Thoracic aorta (tissue), 2 donors: Measurements from ENCODE around the gene GON4L. TPM values are rescaled to one million over a fixed set of nuclear protein-coding genes. Genes with fewer than 3 reads are reported as not detected.
"Not testable (repeated sequence)": the region's sequence is repeated elsewhere in the genome, so short reads cannot be mapped to it uniquely, and the experiment has no call there.

Experiments
- ATAC-seq: fragments of 150-250 bp; one replicate; pipeline ENCODE4 v1.8.0; 2017; ENCODE audit warnings: low read depth; ENCODE audit not compliant: insufficient number of reproducible peaks, low FRiP score
- DNase-seq: peaks from one replicate; pipeline ENCODE4 v3.0.0-alpha.2; 2020; ENCODE audit warnings: low spot score
- H3K27ac ChIP-seq, 2 donors: fragments of 200-600 bp; sonication (generic); 1 replicate in 1 of 2; 2 replicates in 1 of 2; pipeline ENCODE4 v1.5.1; 2016; ENCODE audit warnings: mild to moderate bottlenecking in 2 of 2, moderate library complexity in 2 of 2
- H3K27me3 ChIP-seq: fragments of 200-600 bp; sonication (generic); replicated peaks from 2 replicates; pipeline ENCODE4 v1.6.0; 2016; ENCODE audit warnings: mild to moderate bottlenecking; ENCODE audit not compliant: insufficient read depth
- H3K36me3 ChIP-seq: fragments of 200-600 bp; sonication (generic); one replicate; pipeline ENCODE4 v1.5.1; 2016
- H3K4me1 ChIP-seq, 2 donors: fragments of 200-600 bp; sonication (generic); 1 replicate in 1 of 2; 2 replicates in 1 of 2; pipeline versions ENCODE4 v1.5.1 to v1.6.0; 2016; ENCODE audit warnings: low read depth in 2 of 2, mild to moderate bottlenecking in 1 of 2; ENCODE audit not compliant: control insufficient read depth in 1 of 2
- H3K4me3 ChIP-seq: fragments of 200-600 bp; sonication (generic); 2 replicates; pipeline ENCODE4 v1.5.1; 2016; ENCODE audit warnings: mild to moderate bottlenecking
- H3K9me3 ChIP-seq: fragments of 200-600 bp; sonication (generic); 2 replicates; pipeline ENCODE4 v1.5.1; 2016
- total RNA-seq, 2 donors: library from RNA; depleted of rRNA; stranded (reverse); fragments of >200 nt; gene quantifications; one replicate each; pipeline versions ENCODE4 v1.1.0 to v1.2.3, GENCODE V29; 2016
- TF ChIP-seq, protein P1 (sequence below): fragments of 200-600 bp; sonication (generic); IDR thresholded peaks from one replicate; pipeline ENCODE4 v1.5.1; 2019; ENCODE audit warnings: antibody characterized with exemption

Gene GON4L
- total RNA-seq, 2 donors from 2014 or later = 39.3 to 83.2 TPM

GRCh38 chr1:155709391-155709790, 147.6 kb downstream of the GON4L start:
- H3K4me3 ChIP-seq = no peak overlapping the region
- DNase-seq (no peak), ATAC-seq (no peak)
- H3K9me3 ChIP-seq = no peaks in the 10 kb centered on the region
- no peak overlapping the region for H3K27ac ChIP-seq
- TF ChIP-seq, protein P1, sequence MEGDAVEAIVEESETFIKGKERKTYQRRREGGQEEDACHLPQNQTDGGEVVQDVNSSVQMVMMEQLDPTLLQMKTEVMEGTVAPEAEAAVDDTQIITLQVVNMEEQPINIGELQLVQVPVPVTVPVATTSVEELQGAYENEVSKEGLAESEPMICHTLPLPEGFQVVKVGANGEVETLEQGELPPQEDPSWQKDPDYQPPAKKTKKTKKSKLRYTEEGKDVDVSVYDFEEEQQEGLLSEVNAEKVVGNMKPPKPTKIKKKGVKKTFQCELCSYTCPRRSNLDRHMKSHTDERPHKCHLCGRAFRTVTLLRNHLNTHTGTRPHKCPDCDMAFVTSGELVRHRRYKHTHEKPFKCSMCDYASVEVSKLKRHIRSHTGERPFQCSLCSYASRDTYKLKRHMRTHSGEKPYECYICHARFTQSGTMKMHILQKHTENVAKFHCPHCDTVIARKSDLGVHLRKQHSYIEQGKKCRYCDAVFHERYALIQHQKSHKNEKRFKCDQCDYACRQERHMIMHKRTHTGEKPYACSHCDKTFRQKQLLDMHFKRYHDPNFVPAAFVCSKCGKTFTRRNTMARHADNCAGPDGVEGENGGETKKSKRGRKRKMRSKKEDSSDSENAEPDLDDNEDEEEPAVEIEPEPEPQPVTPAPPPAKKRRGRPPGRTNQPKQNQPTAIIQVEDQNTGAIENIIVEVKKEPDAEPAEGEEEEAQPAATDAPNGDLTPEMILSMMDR = no peak
- no peaks in the 10 kb centered on the region for H3K4me1 ChIP-seq
- peaks cover 8% of the 10 kb centered on the region for H3K36me3 ChIP-seq
- no peaks in the 10 kb centered on the region for H3K27me3 ChIP-seq

- Histone ChIP-seq H3K9me3 (no peaks in the 10 kb centered on the region), H3K36me3 (no peaks in the 10 kb centered on the region), H3K27ac (no peak overlapping the region), H3K27me3 (no peaks in the 10 kb centered on the region), H3K4me1 (no peaks in the 10 kb centered on the region), H3K4me3 (no peak overlapping the region)
- TF ChIP-seq, protein P1 = no peak
- no peak for DNase-seq
- no peak for ATAC-seq
These were observed 150.9 kb downstream of the GON4L start for GRCh38 chr1:155706139-155706538.

DNA sequence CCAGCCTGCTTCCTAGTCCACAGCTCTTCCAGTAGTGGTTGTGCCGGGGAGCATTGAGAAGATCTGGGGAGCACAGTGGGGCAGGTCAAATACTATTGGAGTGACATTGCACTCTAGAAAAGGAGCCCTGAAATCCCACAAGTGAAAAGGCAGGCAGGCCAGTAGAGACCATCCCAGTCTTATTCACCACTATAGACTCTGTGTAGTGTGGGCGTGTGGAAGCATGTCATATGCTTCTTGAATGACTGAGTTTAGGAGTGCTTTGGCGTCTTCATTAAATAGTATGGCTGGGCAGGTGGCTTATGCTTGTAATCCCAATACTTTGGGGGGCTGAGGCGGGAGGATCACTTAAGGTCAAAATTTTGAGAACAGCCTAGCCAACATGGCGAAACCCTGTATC, 152.6 kb downstream of the GON4L start:
- not testable (repeated sequence) for H3K4me3 ChIP-seq, DNase-seq, H3K27me3 ChIP-seq, ATAC-seq, H3K4me1 ChIP-seq, H3K36me3 ChIP-seq, H3K9me3 ChIP-seq, H3K27ac ChIP-seq

DNA sequence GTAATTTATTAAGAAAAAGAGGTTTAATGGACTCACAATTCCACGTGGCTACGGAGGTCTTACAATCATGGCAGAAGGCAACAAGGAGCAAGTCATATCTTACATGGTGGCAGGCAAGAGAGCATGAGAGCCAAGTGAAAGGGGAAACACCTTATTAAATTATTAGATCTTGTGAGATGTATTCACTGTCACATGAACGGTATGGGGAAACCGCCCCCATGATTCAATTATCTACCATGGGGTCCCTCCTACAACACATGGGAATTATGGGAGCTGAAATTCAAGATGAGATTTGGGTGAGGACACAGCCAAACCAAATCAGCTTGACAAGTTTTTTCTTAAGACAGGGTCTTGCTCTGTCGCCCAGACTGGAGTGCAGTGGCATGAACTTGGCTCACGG, 153.8 kb downstream of the GON4L start:
- TF ChIP-seq, protein P1 = no peak
- Histone ChIP-seq H3K27me3 (no peaks in the 10 kb centered on the region), H3K27ac (no peak overlapping the region), H3K36me3 (no peaks in the 10 kb centered on the region), H3K4me1 (no peaks in the 10 kb centered on the region), H3K4me3 (no peak overlapping the region), H3K9me3 (no peaks in the 10 kb centered on the region)
- no peak for DNase-seq
- ATAC-seq = no peak

- not testable (repeated sequence) for H3K9me3 ChIP-seq, ATAC-seq, DNase-seq, H3K36me3 ChIP-seq, H3K27me3 ChIP-seq, H3K4me3 ChIP-seq, H3K4me1 ChIP-seq, H3K27ac ChIP-seq
These were observed 155.3 kb downstream of the GON4L start for GRCh38 chr1:155701675-155702074.

Other genes with a start within 250 kb of the GON4L start
- 10 to 100 TPM; 15.0 to 25.7 TPM for gene MSTO1, start 247.0 kb downstream of the GON4L start, total RNA-seq
- 100 to 1,000 TPM; 156 to 197 TPM for gene YY1AP1, start 168.4 kb downstream of the GON4L start, total RNA-seq
- 100 to 1,000 TPM in 1 of 2 donors, 10 to 100 TPM in 1; 56.5 to 113 TPM for gene DAP3, start 168.1 kb downstream of the GON4L start, total RNA-seq
- gene SYT11, start 2.4 kb upstream of the GON4L start, total RNA-seq = 10 to 100 TPM; 49.5 to 62.4 TPM
- gene RIT1, start 54.1 kb upstream of the GON4L start, total RNA-seq = 10 to 100 TPM; 27.1 to 42.8 TPM
- gene KHDC4, start 77.2 kb upstream of the GON4L start, total RNA-seq = 10 to 100 TPM; 50.6 to 56.9 TPM
- not detected for gene RXFP4, start 84.4 kb upstream of the GON4L start, total RNA-seq
- 100 to 1,000 TPM; 162 to 166 TPM for gene ARHGEF2, start 121.3 kb upstream of the GON4L start, total RNA-seq
- 100 to 1,000 TPM; 132 to 241 TPM for gene SSR2, start 163.7 kb upstream of the GON4L start, total RNA-seq
- 10 to 100 TPM; 21.7 to 36.7 TPM for gene UBQLN4, start 196.6 kb upstream of the GON4L start, total RNA-seq
- gene LAMTOR2, start 197.6 kb upstream of the GON4L start, total RNA-seq = 10 to 100 TPM; 26.4 to 37.0 TPM
- gene RAB25, start 203.9 kb upstream of the GON4L start, total RNA-seq = not detected
- under 1 TPM in 1 of 2 donors, not detected in 1; 0.42 TPM for gene MEX3A, start 225.3 kb upstream of the GON4L start, total RNA-seq